ENCODE results near the gene MFSD11.

- TF ChIP-seq CTCF (IDR thresholded peaks at IDR 0.05) (peak in 7 of 12 donors; percentile 15 to 49 (median 21)), POLR2A (IDR thresholded peaks at IDR 0.05) (peak in 1 of 2 donors; percentile 54)
Observed at GRCh38 chr17:76736349-76737081, 1.4 kb upstream of the MFSD11 start.

Measured in heart left ventricle (tissue), 13 donors.